Keratinocyte (primary cell): ENCODE data around the gene BCAS4. TPM values are rescaled to one million over a fixed set of nuclear protein-coding genes. Genes with fewer than 3 reads are reported as not detected.
"Not testable (repeated sequence)": the region's sequence is repeated elsewhere in the genome, so short reads cannot be mapped to it uniquely, and the experiment has no call there.

Experiments used
- DNase-seq: peaks from one replicate; pipeline ENCODE4 v3.0.0-alpha.2; 2011; ENCODE audit warnings: low read depth, missing footprints, low spot score
- FAIRE-seq: peaks from 2 replicates; lab custom pipeline; 2011; peaks lifted over from hg19 to GRCh38; lab: Jason Lieb, UNC
- H2AFZ ChIP-seq: 2 replicates; pipeline ENCODE4 v1.6.0; 2012; ENCODE audit warnings: low read length, control low read depth, inconsistent platforms; ENCODE audit not compliant: control insufficient read depth
- H3K27ac ChIP-seq: 2 replicates; pipeline ENCODE4 v1.5.1; 2011; ENCODE audit warnings: low read length; ENCODE audit not compliant: control insufficient read depth, insufficient read depth
- H3K27me3 ChIP-seq: 3 replicates; pipeline ENCODE4 v1.6.0; 2011; ENCODE audit warnings: low read length; ENCODE audit not compliant: control insufficient read depth, insufficient read depth; ENCODE audit errors: extremely low read depth
- H3K36me3 ChIP-seq, 2 experiments: 2 replicates in 1 of 2; 3 replicates in 1 of 2; pipeline ENCODE4 v1.5.1; 2011; ENCODE audit warnings: low read length in 2 of 2, mild to moderate bottlenecking in 1 of 2; ENCODE audit not compliant: control insufficient read depth in 2 of 2, insufficient read depth in 2 of 2; ENCODE audit errors: extremely low read depth in 1 of 2
- H3K4me1 ChIP-seq: 3 replicates; pipeline ENCODE4 v1.5.1; 2011; ENCODE audit warnings: low read length; ENCODE audit not compliant: control insufficient read depth, insufficient read depth; ENCODE audit errors: extremely low read depth
- H3K4me2 ChIP-seq: 3 replicates; pipeline ENCODE4 v1.6.0; 2011; ENCODE audit warnings: low read depth, low read length; ENCODE audit not compliant: control insufficient read depth, insufficient read depth; ENCODE audit errors: extremely low read depth
- H3K4me3 ChIP-seq, 3 experiments: fragments of 200-600 bp in 1 of 3; sonication (generic) in 1 of 3; 2 replicates in 2 of 3; 3 replicates in 1 of 3; pipeline ENCODE4 v1.5.1; 2011 to 2016; ENCODE audit warnings: low read length in 3 of 3, mild to moderate bottlenecking in 3 of 3, control low read depth in 2 of 3, inconsistent platforms in 1 of 3, low read depth in 1 of 3, mixed read lengths in 1 of 3, mixed run types in 1 of 3, moderate library complexity in 1 of 3; ENCODE audit not compliant: control insufficient read depth in 2 of 3, insufficient read depth in 2 of 3; ENCODE audit errors: extremely low read depth in 1 of 3
- H3K79me2 ChIP-seq: 2 replicates; pipeline ENCODE4 v1.6.0; 2012; ENCODE audit warnings: low read length; ENCODE audit not compliant: control insufficient read depth, insufficient read depth
- H3K9ac ChIP-seq: 3 replicates; pipeline ENCODE4 v1.6.0; 2011; ENCODE audit warnings: low read length; ENCODE audit not compliant: control insufficient read depth, insufficient read depth; ENCODE audit errors: extremely low read depth
- H3K9me1 ChIP-seq: 3 replicates; pipeline ENCODE4 v1.6.0; 2011; ENCODE audit warnings: low read length; ENCODE audit not compliant: control insufficient read depth, insufficient read depth; ENCODE audit errors: extremely low read depth
- H3K9me3 ChIP-seq: 2 replicates; pipeline ENCODE4 v1.5.1; 2012; ENCODE audit warnings: low read depth, low read length; ENCODE audit not compliant: control insufficient read depth
- H4K20me1 ChIP-seq: 3 replicates; pipeline ENCODE4 v1.6.0; 2011; ENCODE audit warnings: low read length; ENCODE audit not compliant: control insufficient read depth, insufficient read depth; ENCODE audit errors: extremely low read depth
- EZH2 ChIP-seq: IDR thresholded peaks from one replicate; pipeline ENCODE4 v1.6.1; 2012; ENCODE audit warnings: inconsistent platforms, mild to moderate bottlenecking, low read length, moderate library complexity
- dilution Hi-C: fragments of 300-500 bp; cut with MboI; formaldehyde crosslinking; loops from one replicate; pipeline ENCODE4 v1.7.0; 2020; ENCODE audit warnings: low sequenced_read_pairs; ENCODE audit not compliant: extremely low pct_ligation_motif_present
- polyA plus RNA-seq, 5 experiments: library from polyadenylated mRNA; depleted of rRNA in 3 of 5; stranded (reverse) in 3 of 5; stranded (forward) in 1 of 5; unstranded in 1 of 5; fragments of >200 nt; gene quantifications; 1 replicate in 1 of 5; 2 replicates in 3 of 5; 3 replicates in 1 of 5; pipeline versions ENCODE4 v1.2.1 to v1.2.3, GENCODE V29; 2011 to 2012; ENCODE audit warnings: missing spikeins in 2 of 5, low read depth in 1 of 5, low replicate concordance in 1 of 5
- TF ChIP-seq, protein P1 (sequence below), 3 experiments: IDR thresholded peaks in 1 of 3; conservative IDR thresholded peaks in 1 of 3; optimal IDR thresholded peaks in 1 of 3; 2 replicates in 2 of 3; 3 replicates in 1 of 3; pipeline versions ENCODE3 to v1.5.1; 2011; ENCODE audit warnings: low read length in 3 of 3, mild to moderate bottlenecking in 3 of 3, moderate library complexity in 2 of 3, control low read depth in 1 of 3, inconsistent platforms in 1 of 3; ENCODE audit not compliant: insufficient read depth in 2 of 3; ENCODE audit errors: extremely low read depth in 1 of 3

Gene BCAS4
- polyA plus RNA-seq, 1 donor (not counting 4 experiments of a cell fraction or from before 2014, with no cell fraction given), result 13.8 TPM

DNA sequence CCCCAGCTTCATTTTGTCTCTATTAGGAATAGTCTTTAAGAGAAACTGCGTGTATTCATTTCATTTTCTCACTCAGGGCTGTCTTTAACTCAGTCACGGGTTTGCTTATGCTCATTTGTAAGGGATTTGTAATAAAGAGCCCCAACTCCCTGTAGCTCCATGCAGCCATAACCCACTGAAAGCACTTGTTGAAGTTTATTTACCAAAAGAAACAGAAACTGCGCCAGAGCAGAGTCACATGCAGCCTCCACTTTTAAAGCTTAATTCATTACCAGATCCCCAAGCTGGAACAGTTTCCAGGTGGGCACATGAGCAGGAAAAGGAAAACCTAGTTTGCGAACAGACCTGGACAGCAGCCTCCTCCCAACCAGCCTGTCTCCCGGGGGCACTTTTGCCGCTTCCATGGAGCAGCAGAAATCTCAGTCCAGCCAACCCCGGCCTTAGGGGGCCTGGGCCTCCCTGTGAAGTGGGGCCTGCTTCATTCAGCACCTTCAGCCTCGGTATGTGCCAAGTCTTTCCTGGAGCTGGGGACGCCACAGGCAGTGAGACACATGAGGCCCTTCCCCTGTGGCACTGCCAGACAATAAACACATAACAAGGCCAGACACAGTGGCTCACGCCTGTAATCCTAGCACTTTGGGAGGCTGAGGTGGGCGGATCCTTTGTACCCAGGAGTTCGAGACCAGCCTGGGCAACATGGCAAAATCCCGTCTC, 4.5 kb downstream of the BCAS4 start:
- no peaks in the 10 kb centered on the region for H4K20me1 ChIP-seq
- H3K4me1 ChIP-seq, result peaks cover 4% of the 10 kb centered on the region
- DNase-seq (no peak), FAIRE-seq (no peak)
- no peaks in the 10 kb centered on the region for H3K9me3 ChIP-seq
- no peak overlapping the region for H3K4me2 ChIP-seq
- H3K79me2 ChIP-seq, result no peaks in the 10 kb centered on the region
- no peak overlapping the region for H3K27ac ChIP-seq
- H3K4me3 ChIP-seq, result no peak overlapping the region
- no peaks in the 10 kb centered on the region for H3K36me3 ChIP-seq
- no peak overlapping the region for H3K9ac ChIP-seq
- dilution Hi-C loops, result no loop called here
- TF ChIP-seq, protein P1, sequence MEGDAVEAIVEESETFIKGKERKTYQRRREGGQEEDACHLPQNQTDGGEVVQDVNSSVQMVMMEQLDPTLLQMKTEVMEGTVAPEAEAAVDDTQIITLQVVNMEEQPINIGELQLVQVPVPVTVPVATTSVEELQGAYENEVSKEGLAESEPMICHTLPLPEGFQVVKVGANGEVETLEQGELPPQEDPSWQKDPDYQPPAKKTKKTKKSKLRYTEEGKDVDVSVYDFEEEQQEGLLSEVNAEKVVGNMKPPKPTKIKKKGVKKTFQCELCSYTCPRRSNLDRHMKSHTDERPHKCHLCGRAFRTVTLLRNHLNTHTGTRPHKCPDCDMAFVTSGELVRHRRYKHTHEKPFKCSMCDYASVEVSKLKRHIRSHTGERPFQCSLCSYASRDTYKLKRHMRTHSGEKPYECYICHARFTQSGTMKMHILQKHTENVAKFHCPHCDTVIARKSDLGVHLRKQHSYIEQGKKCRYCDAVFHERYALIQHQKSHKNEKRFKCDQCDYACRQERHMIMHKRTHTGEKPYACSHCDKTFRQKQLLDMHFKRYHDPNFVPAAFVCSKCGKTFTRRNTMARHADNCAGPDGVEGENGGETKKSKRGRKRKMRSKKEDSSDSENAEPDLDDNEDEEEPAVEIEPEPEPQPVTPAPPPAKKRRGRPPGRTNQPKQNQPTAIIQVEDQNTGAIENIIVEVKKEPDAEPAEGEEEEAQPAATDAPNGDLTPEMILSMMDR (optimal IDR thresholded peaks at IDR 0.05 in 1 of 3, IDR thresholded peaks at IDR 0.05 in 1 of 3, conservative IDR thresholded peaks at IDR 0.05 in 1 of 3; ENCODE audit: extremely low read depth in 1 of 3, insufficient read depth in 2 of 3, low read length in 3 of 3), result no peak
- TF ChIP-seq EZH2, result no peak
- H2AFZ ChIP-seq, result no peak overlapping the region
- no peaks in the 10 kb centered on the region for H3K27me3 ChIP-seq
- no peaks in the 10 kb centered on the region for H3K9me1 ChIP-seq

DNA sequence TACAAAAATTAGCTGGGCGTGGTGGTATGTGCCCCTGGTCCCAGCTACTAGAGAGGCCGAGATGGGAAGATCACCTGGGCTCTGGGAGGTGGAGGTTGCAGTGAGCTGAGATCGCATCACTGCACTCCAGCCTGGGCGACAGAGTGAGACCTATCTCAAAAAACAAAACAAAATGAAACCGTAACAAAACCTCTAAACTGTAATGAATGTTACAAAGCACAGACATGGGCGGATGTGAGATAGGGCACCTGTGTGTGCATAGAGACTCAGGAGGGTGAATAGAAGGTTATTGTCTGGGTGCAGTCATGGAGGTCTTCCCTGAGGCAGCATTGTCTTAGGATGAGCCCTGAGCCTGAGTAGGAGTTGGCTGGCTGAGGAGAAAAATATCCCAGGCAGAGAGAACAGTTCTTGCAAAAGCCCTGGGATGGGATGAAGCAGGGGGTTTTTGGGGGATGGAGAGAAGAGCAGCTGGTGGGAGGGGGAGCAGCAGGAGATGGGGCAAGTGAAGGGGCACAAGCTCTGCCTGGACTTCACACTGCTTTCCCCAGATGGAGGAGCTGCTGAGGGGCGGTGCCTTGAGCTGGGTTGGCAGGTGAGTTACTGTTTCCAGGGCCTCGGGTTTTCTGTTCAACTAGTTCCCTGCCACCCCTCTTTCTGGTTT, 5.2 kb downstream of the BCAS4 start:
- Histone ChIP-seq H3K27me3 (no peaks in the 10 kb centered on the region), H3K79me2 (no peaks in the 10 kb centered on the region), H3K9me3 (no peaks in the 10 kb centered on the region), H3K4me1 (peaks cover 3% of the 10 kb centered on the region), H3K9ac (no peak overlapping the region), H2AFZ (no peak overlapping the region), H3K4me3 (no peak overlapping the region), H3K36me3 (no peaks in the 10 kb centered on the region), H4K20me1 (no peaks in the 10 kb centered on the region), H3K4me2 (no peak overlapping the region), H3K27ac (no peak overlapping the region), H3K9me1 (no peaks in the 10 kb centered on the region)
- DNase-seq (no peak), FAIRE-seq (no peak)
- TF ChIP-seq, protein P1 (optimal IDR thresholded peaks at IDR 0.05 in 1 of 3, IDR thresholded peaks at IDR 0.05 in 1 of 3, conservative IDR thresholded peaks at IDR 0.05 in 1 of 3; ENCODE audit: extremely low read depth in 1 of 3, insufficient read depth in 2 of 3, low read length in 3 of 3), result no peak
- no peak for TF ChIP-seq EZH2
- dilution Hi-C loops, result no loop called here

DNA sequence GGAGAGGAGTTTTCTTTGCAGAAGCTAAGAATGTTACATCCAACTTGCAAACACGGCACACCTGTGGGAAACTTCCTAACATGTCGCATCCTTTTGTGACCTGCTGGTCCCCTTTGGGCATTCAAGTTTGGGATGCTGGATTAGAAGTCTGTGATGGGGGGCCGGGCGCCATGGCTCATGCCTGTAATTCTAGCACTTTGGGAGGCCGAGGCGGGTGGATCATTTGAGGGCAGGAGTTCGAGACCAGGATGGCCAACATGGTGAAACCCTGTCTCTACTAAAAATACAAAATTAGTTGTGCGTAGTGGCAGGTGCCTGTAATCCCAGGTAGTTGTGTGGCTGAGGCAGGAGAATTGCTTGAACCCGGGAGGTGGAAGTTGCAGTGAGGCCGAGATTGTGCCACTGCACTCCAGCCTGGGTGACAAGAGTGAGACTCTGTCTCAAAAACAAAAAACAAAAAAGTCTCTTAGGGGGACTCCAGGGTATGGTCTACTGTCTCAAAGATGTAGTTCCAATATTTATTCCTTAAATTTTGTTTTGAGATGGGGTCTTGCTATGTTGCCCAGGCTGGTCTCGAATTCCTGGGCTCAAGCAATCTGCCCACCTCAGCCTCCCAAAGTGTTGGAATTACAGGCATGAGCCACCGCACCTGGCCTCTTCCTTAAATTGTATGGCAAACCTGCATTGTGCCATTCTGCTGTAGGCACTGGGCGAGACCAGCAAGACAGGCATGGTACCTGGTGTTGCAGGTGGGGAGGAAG, 6.3 kb downstream of the BCAS4 start:
- H3K27ac ChIP-seq, H3K9me1 ChIP-seq, H3K9me3 ChIP-seq, H3K4me1 ChIP-seq, FAIRE-seq, H3K79me2 ChIP-seq, DNase-seq, H3K27me3 ChIP-seq, H3K4me2 ChIP-seq, dilution Hi-C loops, H3K9ac ChIP-seq, H4K20me1 ChIP-seq, H3K4me3 ChIP-seq, H3K36me3 ChIP-seq, H2AFZ ChIP-seq: not testable (repeated sequence)
